Keratinocyte (primary cell): ENCODE results near the gene ACSS1.

ENCODE experiments used
- CTCF ChIP-seq, 3 experiments: IDR thresholded peaks in 1 of 3; conservative IDR thresholded peaks in 1 of 3; optimal IDR thresholded peaks in 1 of 3; 2 replicates in 2 of 3; 3 replicates in 1 of 3; pipeline versions ENCODE3 to v1.5.1; 2011; ENCODE audit warnings: low read length in 3 of 3, mild to moderate bottlenecking in 3 of 3, moderate library complexity in 2 of 3, control low read depth in 1 of 3, inconsistent platforms in 1 of 3; ENCODE audit not compliant: insufficient read depth in 2 of 3; ENCODE audit errors: extremely low read depth in 1 of 3
- EZH2 ChIP-seq: IDR thresholded peaks from one replicate; pipeline ENCODE4 v1.6.1; 2012; ENCODE audit warnings: inconsistent platforms, mild to moderate bottlenecking, low read length, moderate library complexity

- TF ChIP-seq CTCF (optimal IDR thresholded peaks at IDR 0.05 in 1 of 3, IDR thresholded peaks at IDR 0.05 in 1 of 3, conservative IDR thresholded peaks at IDR 0.05 in 1 of 3; ENCODE audit: extremely low read depth in 1 of 3, insufficient read depth in 2 of 3, low read length in 3 of 3) (no peak), EZH2 (no peak)
These were observed 49.3 kb downstream of the ACSS1 start for GRCh38 chr20:25008388-25009217.
